AG04449 (cell line): Measurements from ENCODE around the gene ZNF419.

ENCODE experiments used
- CTCF ChIA-PET: fragments of 350-600 bp; formaldehyde crosslinking; extraction: SDS; loops from one replicate; lab custom pipeline; 2021; ENCODE audit warnings: antibody characterized with exemption; lab: Yijun Ruan, JAX
- POLR2A ChIA-PET: fragments of 400-600, 350-600 bp; formaldehyde crosslinking; extraction: SDS; loops from one replicate; lab custom pipeline; 2020; ENCODE audit warnings: antibody characterized with exemption, inconsistent platforms; lab: Yijun Ruan, JAX
- DNase-seq: peaks from one replicate; pipeline ENCODE4 v3.0.0-alpha.2; 2010; ENCODE audit warnings: low read depth, low spot score
- H3K4me3 ChIP-seq: 2 replicates; pipeline ENCODE4 v1.5.1; 2011; ENCODE audit warnings: low read depth, mild to moderate bottlenecking, control low read depth, low read length
- TF ChIP-seq, protein P1 (sequence below): IDR thresholded peaks from one replicate; pipeline ENCODE4 v1.5.1; 2011; ENCODE audit warnings: mild to moderate bottlenecking, moderate library complexity, low read length, control low read depth, inconsistent platforms; ENCODE audit not compliant: insufficient read depth; ENCODE audit errors: missing control alignments

Gene ZNF419

DNA sequence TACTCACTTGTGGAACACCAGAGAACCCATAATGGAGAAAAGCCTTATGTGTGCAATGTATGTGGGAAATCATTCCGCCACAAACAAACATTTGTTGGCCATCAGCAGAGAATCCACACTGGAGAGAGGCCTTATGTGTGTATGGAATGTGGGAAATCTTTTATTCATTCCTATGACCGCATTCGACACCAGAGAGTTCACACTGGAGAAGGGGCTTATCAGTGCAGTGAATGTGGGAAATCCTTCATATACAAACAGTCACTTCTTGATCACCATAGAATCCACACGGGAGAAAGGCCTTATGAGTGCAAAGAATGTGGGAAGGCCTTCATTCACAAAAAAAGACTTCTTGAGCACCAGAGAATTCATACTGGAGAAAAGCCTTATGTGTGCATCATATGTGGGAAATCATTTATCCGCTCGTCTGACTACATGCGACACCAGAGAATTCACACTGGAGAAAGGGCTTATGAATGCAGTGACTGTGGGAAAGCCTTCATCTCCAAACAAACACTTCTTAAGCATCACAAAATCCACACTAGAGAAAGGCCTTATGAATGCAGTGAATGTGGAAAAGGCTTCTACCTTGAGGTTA is 50.5 kb downstream of the ZNF419 start:
- CTCF ChIA-PET: no interaction called here
- POLR2A ChIA-PET: no interaction called here
- H3K4me3 ChIP-seq: no peak overlapping the region
- no peak for DNase-seq
- TF ChIP-seq, protein P1, sequence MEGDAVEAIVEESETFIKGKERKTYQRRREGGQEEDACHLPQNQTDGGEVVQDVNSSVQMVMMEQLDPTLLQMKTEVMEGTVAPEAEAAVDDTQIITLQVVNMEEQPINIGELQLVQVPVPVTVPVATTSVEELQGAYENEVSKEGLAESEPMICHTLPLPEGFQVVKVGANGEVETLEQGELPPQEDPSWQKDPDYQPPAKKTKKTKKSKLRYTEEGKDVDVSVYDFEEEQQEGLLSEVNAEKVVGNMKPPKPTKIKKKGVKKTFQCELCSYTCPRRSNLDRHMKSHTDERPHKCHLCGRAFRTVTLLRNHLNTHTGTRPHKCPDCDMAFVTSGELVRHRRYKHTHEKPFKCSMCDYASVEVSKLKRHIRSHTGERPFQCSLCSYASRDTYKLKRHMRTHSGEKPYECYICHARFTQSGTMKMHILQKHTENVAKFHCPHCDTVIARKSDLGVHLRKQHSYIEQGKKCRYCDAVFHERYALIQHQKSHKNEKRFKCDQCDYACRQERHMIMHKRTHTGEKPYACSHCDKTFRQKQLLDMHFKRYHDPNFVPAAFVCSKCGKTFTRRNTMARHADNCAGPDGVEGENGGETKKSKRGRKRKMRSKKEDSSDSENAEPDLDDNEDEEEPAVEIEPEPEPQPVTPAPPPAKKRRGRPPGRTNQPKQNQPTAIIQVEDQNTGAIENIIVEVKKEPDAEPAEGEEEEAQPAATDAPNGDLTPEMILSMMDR: no peak
